Left ventricle myocardium inferior (tissue), 1 donor: ENCODE measurements around the gene CAPN3. TPM values are rescaled to one million over a fixed set of nuclear protein-coding genes. Genes with fewer than 3 reads are reported as not detected.

Experiments used
- DNase-seq: peaks from one replicate; pipeline ENCODE4 v3.0.0-alpha.2; 2020
- H3K27ac ChIP-seq: fragments of 200-600 bp; replicated peaks from 2 replicates; pipeline ENCODE4 v1.8.0; 2021
- H3K27me3 ChIP-seq: fragments of 200-600 bp; 2 replicates; pipeline ENCODE4 v1.8.0; 2021; ENCODE audit warnings: low read depth
- H3K36me3 ChIP-seq: fragments of 200-600 bp; 2 replicates; pipeline ENCODE4 v1.8.0; 2021
- H3K4me1 ChIP-seq: fragments of 200-600 bp; 2 replicates; pipeline ENCODE4 v1.8.0; 2021
- H3K4me3 ChIP-seq: fragments of 200-600 bp; 2 replicates; pipeline ENCODE4 v1.8.0; 2021; ENCODE audit warnings: mild to moderate bottlenecking, moderate library complexity
- H3K9me3 ChIP-seq: fragments of 200-600 bp; replicated peaks from 2 replicates; pipeline ENCODE4 v1.8.0; 2021
- CTCF ChIP-seq: fragments of 200-600 bp; IDR thresholded peaks from 2 replicates; pipeline ENCODE4 v1.8.0; 2021; ENCODE audit warnings: antibody characterized with exemption, mild to moderate bottlenecking, borderline replicate concordance
- intact Hi-C: fragments of 100-400 bp; cut with micrococcal nuclease; formaldehyde crosslinking; loops from one replicate; pipeline ENCODE4 v1.11.0; 2022
- total RNA-seq: library from RNA; stranded (reverse); fragmentation: NEBNext Ultra II Directional; extraction: Animal tissue kit (Norgen Biotek cat#: 25700); gene quantifications from one replicate; pipeline ENCODE4 v1.2.1, GENCODE V29; 2021
- donor health status: DM: no; HTN: yes; CAD: no; lungs with severe emphysema.

Gene CAPN3
- total RNA-seq, 1 donor from 2014 or later: 6.0 TPM

GRCh38 chr15:42395838-42396237, 36.5 kb downstream of the CAPN3 start:
- no peak for DNase-seq
- Histone ChIP-seq H3K27me3 (no peaks in the 10 kb centered on the region), H3K27ac (no peak overlapping the region), H3K9me3 (no peaks in the 10 kb centered on the region), H3K4me1 (no peaks in the 10 kb centered on the region), H3K4me3 (no peak overlapping the region), H3K36me3 (peaks cover 12% of the 10 kb centered on the region)
- intact Hi-C loops: no loop called here
- TF ChIP-seq CTCF: no peak

- no peaks in the 10 kb centered on the region for H3K27me3 ChIP-seq
- H3K36me3 ChIP-seq: peaks cover 25% of the 10 kb centered on the region
- no peaks in the 10 kb centered on the region for H3K9me3 ChIP-seq
- no peak overlapping the region for H3K27ac ChIP-seq
- H3K4me1 ChIP-seq: no peaks in the 10 kb centered on the region
- DNase-seq: no peak
- intact Hi-C loops: no loop called here
- no peak for TF ChIP-seq CTCF
- no peak overlapping the region for H3K4me3 ChIP-seq
Measured at GRCh38 chr15:42401544-42402454, 42.5 kb downstream of the CAPN3 start.

- H3K27me3 ChIP-seq: no peaks in the 10 kb centered on the region
- H3K4me1 ChIP-seq: no peaks in the 10 kb centered on the region
- H3K36me3 ChIP-seq: peaks cover 22% of the 10 kb centered on the region
- no peak for DNase-seq
- H3K27ac ChIP-seq: no peak overlapping the region
- no peak overlapping the region for H3K4me3 ChIP-seq
- no peaks in the 10 kb centered on the region for H3K9me3 ChIP-seq
- TF ChIP-seq CTCF: no peak
- intact Hi-C loops: no loop called here
Measured at GRCh38 chr15:42402455-42403205, 43.3 kb downstream of the CAPN3 start.

- Histone ChIP-seq H3K36me3 (peaks cover 22% of the 10 kb centered on the region), H3K27me3 (no peaks in the 10 kb centered on the region), H3K4me1 (no peaks in the 10 kb centered on the region), H3K9me3 (no peaks in the 10 kb centered on the region), H3K4me3 (no peak overlapping the region), H3K27ac (no peak overlapping the region)
- DNase-seq: no peak
- TF ChIP-seq CTCF: no peak
- intact Hi-C loops: no loop called here
Measured at GRCh38 chr15:42403389-42403788, 44.1 kb downstream of the CAPN3 start.

GRCh38 chr15:42404461-42405235, 45.3 kb downstream of the CAPN3 start:
- intact Hi-C loops: no loop called here
- Histone ChIP-seq H3K4me3 (no peak overlapping the region), H3K27me3 (no peaks in the 10 kb centered on the region), H3K36me3 (peaks cover 16% of the 10 kb centered on the region), H3K4me1 (no peaks in the 10 kb centered on the region), H3K27ac (no peak overlapping the region), H3K9me3 (no peaks in the 10 kb centered on the region)
- TF ChIP-seq CTCF: no peak
- DNase-seq: no peak
